Measurements from ENCODE around the gene NTS.

Gene NTS

DNA sequence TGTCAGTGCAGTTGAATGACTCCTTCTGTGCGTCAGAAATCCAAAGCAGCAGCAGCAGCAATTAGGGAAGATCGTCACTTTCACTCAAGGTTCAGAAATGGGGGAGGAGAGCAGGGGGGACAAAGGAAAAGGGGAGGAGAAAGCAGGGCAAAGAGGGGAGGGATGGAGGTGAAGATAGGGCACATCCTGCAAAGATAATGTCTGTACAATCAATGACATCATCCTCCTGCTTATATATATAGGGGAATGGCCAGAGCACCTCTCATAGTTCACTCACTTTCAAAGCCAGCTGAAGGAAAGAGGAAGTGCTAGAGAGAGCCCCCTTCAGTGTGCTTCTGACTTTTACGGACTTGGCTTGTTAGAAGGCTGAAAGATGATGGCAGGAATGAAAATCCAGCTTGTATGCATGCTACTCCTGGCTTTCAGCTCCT, at the start of gene NTS:
NTS (plus strand) TSS at position 265 of the 431 bp plus-strand sequence; CDS start at position 374, 109 bp downstream.
- peak in 2 of 3 experiments; percentile 33 to 78 for DNase-seq

DNA sequence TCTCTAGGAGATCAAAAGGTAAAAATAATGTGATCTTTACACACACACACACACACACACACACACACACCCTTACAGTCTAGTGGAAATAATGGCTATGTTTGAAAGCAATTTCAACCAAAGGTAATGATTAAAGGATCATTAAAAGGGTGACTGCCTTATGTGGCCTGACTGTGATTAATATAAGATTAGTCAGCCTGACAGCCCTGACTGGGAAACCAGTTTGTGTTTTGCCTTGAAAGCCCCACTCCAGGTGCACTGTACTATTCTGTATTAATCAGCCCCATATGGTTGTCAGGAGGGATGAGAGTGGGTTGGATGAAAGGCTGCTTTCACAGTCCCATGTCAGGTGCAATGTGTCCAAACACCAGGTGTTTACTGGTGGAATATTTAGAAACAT, 48.3 kb upstream of the NTS start:
- peak in 2 of 3 experiments; percentile 84 to 98 for DNase-seq

- DNase-seq = no peak
Observed at GRCh38 chr12:85828576-85828975, 45.5 kb upstream of the NTS start.

DNA sequence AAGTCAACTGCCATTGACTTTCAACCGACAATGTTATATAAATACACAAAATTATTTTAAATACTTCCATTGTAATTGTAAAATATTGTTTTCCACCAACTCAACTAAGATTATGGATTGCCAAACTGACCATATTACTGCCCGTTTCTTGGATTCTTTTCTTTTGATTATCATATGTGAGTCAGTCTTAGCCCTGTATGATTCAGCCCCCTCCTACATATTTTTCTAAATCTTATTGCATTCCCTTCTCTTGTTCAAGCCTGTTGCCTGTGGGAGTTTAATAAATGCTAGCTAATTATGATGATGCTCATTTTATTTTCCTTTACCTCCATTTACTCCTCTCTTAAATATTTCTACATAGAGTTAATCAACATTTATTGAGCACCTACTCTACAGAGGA, 44.7 kb upstream of the NTS start:
- DNase-seq = no peak

- DNase-seq = no peak
Observed at GRCh38 chr12:85831327-85831990, 42.6 kb upstream of the NTS start.

DNA sequence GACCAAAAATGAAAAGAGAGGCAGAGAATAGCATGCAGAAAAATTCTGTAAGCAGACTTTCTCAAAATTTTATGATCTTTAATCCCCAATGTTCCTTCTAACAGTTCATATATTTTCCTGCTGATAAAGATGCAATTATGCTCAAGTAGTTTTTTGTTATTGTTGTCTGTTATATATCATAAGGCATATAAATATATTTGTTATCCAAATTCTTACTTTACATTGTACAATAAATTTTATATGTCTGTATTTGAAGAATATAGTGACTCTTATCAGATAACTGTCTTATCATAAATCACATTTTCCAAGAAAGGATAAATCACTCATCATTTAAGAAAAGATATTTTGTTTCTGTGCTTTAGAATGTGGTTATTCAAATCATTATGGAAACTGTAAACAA, 40.5 kb upstream of the NTS start:
- no peak for DNase-seq

DNA sequence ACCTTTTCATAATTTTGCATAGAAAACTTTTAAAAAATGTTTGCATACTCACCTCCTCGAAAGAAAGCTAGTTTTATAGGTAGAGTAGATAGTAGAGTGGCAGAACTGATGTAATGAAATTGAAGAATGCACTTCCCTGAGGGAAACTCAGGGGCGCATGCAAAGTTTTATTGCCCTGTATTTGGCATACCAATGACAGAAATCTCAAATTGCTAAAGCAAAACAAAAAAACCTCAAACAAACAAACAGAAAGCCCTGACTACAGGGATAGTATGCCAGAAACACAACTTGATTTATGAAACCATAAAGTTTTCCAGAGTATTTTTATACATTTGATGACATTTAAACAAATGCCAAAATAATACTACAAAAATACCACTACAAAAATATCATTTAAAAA, 39.7 kb upstream of the NTS start:
- DNase-seq = no peak

DNA sequence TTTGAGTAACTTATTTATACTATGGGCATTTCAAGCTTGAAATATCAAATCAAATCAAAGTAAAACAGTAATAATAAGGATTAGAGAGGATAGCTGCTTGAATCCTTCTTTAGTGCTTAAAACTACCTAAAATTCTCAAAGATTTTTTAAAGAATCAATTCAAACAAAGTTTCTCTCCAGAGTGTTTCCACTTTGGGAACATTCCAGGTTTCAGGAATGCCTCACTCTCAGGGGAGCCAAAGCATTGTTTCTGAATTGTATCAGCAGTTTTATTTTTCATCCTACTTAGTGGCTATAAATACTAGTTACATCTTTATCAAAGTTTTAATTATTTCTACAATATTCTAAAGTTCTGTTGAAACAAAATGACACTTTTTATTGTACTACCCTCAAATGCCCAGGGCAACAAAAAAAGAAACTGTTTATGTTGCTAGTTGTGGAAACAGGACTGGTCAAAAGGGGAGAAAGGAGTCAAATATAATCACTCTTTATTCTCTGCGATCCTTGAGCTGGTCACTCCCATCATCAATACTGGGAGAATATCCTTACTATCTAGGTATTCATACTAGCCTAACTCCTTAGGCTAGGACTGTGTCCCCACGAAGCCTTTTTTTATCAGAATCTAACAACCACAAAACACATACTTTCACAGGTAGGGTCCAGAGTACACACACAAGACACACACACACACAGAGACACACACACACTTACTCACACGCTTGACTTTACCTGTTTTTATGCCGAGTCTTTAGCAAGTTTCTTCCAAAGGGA, 38.5 kb upstream of the NTS start:
- DNase-seq = no peak

DNA sequence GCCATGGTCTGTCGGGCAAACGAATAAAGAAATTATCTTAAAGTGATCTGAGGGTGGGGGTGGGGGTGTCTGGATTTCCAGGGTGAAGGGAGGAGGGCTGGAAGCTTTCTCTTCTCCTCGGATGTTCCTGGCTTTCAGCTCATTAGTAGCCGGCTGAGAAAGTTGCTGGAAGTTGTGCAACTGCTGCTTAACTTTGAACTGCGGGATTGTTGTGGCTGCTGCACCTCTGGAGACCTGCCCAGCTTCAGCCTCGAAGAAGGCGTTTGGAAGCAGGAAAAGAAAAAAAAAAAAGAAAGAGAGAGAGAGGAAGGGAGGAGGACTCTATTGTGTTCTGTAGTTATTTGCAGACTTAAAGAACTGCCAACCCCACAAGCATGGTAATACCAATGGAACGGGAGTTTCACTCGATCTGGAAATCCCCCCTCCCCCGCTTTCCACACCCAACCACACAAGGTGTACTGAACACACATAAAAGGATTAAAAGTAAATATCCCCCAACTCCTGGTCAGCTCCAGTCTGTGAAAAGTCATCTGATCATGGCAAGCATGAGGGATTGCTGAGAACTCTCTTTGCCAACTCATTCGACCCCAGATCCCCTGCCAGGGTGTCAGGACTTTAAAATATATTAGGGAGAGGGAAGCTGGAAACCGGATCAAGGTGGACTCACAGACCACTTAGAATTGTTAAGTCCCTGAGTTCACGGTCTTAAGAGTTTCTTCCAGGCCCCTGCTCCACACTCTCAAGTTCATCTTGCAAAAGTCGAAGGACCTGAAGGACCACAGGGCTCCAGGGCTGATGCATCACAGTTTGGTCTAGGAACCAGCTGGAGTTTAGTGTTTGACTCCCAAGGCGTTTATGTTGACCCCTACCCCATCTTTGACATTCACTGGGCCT, 37.7 kb upstream of the NTS start, which contains the start of gene RASSF9:
RASSF9 (minus strand) TSS at position 213 of the 894 bp plus-strand sequence; CDS start at position 5, 208 bp downstream.
- DNase-seq = no peak

GRCh38 chr12:85843606-85844310, 30.3 kb upstream of the NTS start:
- no peak for DNase-seq

- peak in 1 of 3 experiments; percentile 11 for DNase-seq
Observed at GRCh38 chr12:85849344-85849743, 24.8 kb upstream of the NTS start.

- no peak for DNase-seq
Observed at GRCh38 chr12:85855305-85855704, 18.8 kb upstream of the NTS start.

- DNase-seq = no peak
Observed at GRCh38 chr12:85856966-85857365, 17.1 kb upstream of the NTS start.

- no peak for DNase-seq
Observed at GRCh38 chr12:85865890-85866289, 8.2 kb upstream of the NTS start.

DNA sequence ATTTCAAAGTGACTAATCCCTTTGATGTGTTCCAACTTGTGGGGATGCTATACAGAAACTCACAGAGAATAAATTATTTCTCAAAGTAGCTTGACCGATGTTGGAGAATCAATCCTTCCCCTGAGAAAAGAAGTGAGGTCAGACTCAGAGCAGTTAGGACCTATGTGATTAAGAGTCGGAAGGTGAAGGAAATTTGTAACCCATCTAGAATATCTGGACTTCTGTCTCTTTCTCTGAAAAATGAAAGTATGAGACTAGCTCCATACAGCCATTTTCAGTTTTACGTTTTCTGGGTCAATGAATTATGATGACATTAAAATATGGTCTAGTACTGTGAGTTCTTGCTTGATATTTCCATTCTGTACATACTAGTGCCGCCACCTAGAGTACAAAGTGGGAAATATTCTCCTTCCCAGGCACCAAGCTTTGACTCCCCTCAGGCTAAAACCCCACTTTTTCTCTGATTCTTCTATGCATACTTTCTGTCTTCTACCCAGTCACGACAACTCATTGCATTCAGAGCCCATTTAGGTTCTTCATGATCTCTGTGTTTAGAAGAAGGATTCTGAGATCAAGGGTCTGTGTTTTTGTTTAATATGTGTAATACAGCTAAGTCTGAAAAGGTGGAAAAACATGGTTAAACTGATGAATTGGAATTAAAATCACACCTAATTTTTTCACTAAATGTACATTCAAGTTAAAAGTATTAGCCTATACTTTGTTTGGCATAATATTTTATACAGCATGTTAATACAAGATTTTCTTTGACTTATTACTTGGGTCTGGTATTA, 6.9 kb upstream of the NTS start:
- DNase-seq = peak; percentile 58 to 86 (median 63)

- DNase-seq = peak; percentile 53 to 86 (median 74)
Observed at GRCh38 chr12:85872497-85873091, 1.5 kb upstream of the NTS start.

- DNase-seq = no peak
Observed at GRCh38 chr12:85877459-85877858, 3.4 kb downstream of the NTS start.

GRCh38 chr12:85883763-85884162, 9.7 kb downstream of the NTS start:
- no peak for DNase-seq

DNA sequence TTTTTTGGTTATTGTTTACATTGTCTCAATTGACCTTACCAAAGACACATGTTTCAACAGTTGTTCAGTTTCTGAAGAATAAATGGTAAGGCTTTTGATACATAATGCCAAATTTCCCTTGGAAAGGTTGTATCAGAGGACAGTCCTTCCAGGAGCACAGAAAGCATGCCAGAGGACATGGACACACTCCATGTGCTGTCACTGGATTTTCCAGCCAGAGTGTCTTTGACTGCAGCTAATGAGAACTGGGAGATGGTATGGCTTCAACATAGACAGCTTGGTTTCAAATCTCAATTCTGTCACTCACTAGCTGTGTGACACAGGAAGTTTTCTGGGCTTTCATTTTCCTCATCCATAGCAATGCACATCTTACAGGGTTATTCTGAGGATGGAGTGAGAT, 20.6 kb downstream of the NTS start:
- no peak for DNase-seq

GRCh38 chr12:85920324-85920947, 46.3 kb downstream of the NTS start:
- DNase-seq = peak; percentile 7 to 77 (median 69)
